WTC11 (cell line): ENCODE data around the gene WDR83. TPM values are rescaled to one million over a fixed set of nuclear protein-coding genes. Genes with fewer than 3 reads are reported as not detected.

Experiments used
- ATAC-seq: fragments of 200-7000 bp; cut with Tn5 transposase; 2 replicates; pipeline ENCODE4 v1.10.0; 2021; ENCODE audit warnings: mild to moderate bottlenecking, moderate library complexity
- CTCF ChIA-PET: fragments of 300-600 bp; sonication (Branson Sonifier 250); formaldehyde crosslinking; loops from one replicate; lab custom pipeline; 2021; ENCODE audit warnings: antibody characterized with exemption; lab: Charles Lee
- POLR2A ChIA-PET: fragments of 350-600 bp; sonication (Branson Sonifier 250); formaldehyde crosslinking; loops from one replicate; lab custom pipeline; 2021; ENCODE audit warnings: antibody characterized with exemption; lab: Charles Lee
- DNase-seq: peaks from one replicate; pipeline ENCODE4 v3.0.0; 2021; ENCODE audit warnings: low spot score
- H3K27ac Mint-ChIP-seq: 2 replicates; pipeline ENCODE4 v1.8.0; 2021; ENCODE audit warnings: mixed read lengths
- H3K27me3 Mint-ChIP-seq: 2 replicates; pipeline ENCODE4 v1.8.0; 2021; ENCODE audit warnings: low read depth, mild to moderate bottlenecking, moderate library complexity, mixed read lengths
- H3K36me3 Mint-ChIP-seq: 2 replicates; pipeline ENCODE4 v1.8.0; 2021; ENCODE audit warnings: mixed read lengths
- H3K4me1 Mint-ChIP-seq: 2 replicates; pipeline ENCODE4 v1.8.0; 2022; ENCODE audit warnings: mixed read lengths
- H3K4me3 Mint-ChIP-seq: 2 replicates; pipeline ENCODE4 v1.8.0; 2021; ENCODE audit warnings: mild to moderate bottlenecking, moderate library complexity, mixed read lengths
- H3K9me3 Mint-ChIP-seq: 2 replicates; pipeline ENCODE4 v1.8.0; 2021; ENCODE audit warnings: mixed read lengths
- CBFB ChIP-seq: sonication (generic); formaldehyde crosslinking; IDR thresholded peaks from 2 replicates; pipeline ENCODE4 v1.8.1; 2022; ENCODE audit warnings: mild to moderate bottlenecking, low read depth, missing genetic modification reagents
- JAZF1 ChIP-seq: fragments of 250-450 bp; sonication (Bioruptor Pico); IDR thresholded peaks from 2 replicates; pipeline ENCODE4 v1.9.0; 2021; ENCODE audit warnings: moderate library complexity, mild to moderate bottlenecking, inconsistent platforms
- NFYB ChIP-seq: sonication (generic); formaldehyde crosslinking; conservative IDR thresholded peaks from 2 replicates; pipeline ENCODE4 v1.8.0; 2022; ENCODE audit warnings: low read depth, missing genetic modification reagents
- NR2C2 ChIP-seq: sonication (generic); formaldehyde crosslinking; IDR thresholded peaks from 2 replicates; pipeline ENCODE4 v1.8.0; 2022; ENCODE audit warnings: mild to moderate bottlenecking, missing genetic modification reagents
- NR3C1 ChIP-seq: sonication (generic); formaldehyde crosslinking; conservative IDR thresholded peaks from 2 replicates; pipeline ENCODE4 v1.8.1; 2023; ENCODE audit warnings: low read depth, mild to moderate bottlenecking, missing genetic modification reagents
- PRRX2 ChIP-seq: fragments of 250-450 bp; sonication (Bioruptor Pico); IDR thresholded peaks from 2 replicates; pipeline ENCODE4 v1.8.0; 2021; ENCODE audit warnings: mild to moderate bottlenecking
- RORB ChIP-seq: fragments of 250-450 bp; sonication (Bioruptor Pico); IDR thresholded peaks from 2 replicates; pipeline ENCODE4 v1.9.0; 2021; ENCODE audit warnings: mild to moderate bottlenecking
- ZNF121 ChIP-seq: sonication (generic); formaldehyde crosslinking; IDR thresholded peaks from 2 replicates; pipeline ENCODE4 v1.8.0; 2023; ENCODE audit warnings: missing genetic modification reagents
- total RNA-seq: library from RNA; stranded (reverse); gene quantifications from 3 replicates; pipeline ENCODE4 v1.2.3, GENCODE V29; 2021
- TF ChIP-seq, protein P1 (sequence below): sonication (generic); formaldehyde crosslinking; IDR thresholded peaks from 2 replicates; pipeline ENCODE4 v1.8.1; 2023; ENCODE audit warnings: mild to moderate bottlenecking, moderate library complexity, missing genetic modification reagents
- TF ChIP-seq, protein P2 (sequence below): sonication (generic); formaldehyde crosslinking; IDR thresholded peaks from 2 replicates; pipeline ENCODE4 v1.8.1; 2023; ENCODE audit warnings: mild to moderate bottlenecking, missing genetic modification reagents
- TF ChIP-seq, protein P3 (sequence below): fragments of 250-450 bp; sonication (Bioruptor Pico); IDR thresholded peaks from 2 replicates; pipeline ENCODE4 v1.9.0; 2021; ENCODE audit warnings: mild to moderate bottlenecking
- TF ChIP-seq, protein P4 (sequence below): sonication (generic); formaldehyde crosslinking; IDR thresholded peaks from 2 replicates; pipeline ENCODE4 v1.8.1; 2023; ENCODE audit warnings: mild to moderate bottlenecking, missing genetic modification reagents, moderate library complexity
- TF ChIP-seq, protein P5 (sequence below): sonication (generic); formaldehyde crosslinking; IDR thresholded peaks from 2 replicates; pipeline ENCODE4 v1.8.0; 2023; ENCODE audit warnings: missing genetic modification reagents, mild to moderate bottlenecking, borderline replicate concordance
- TF ChIP-seq, protein P6 (sequence below): sonication (generic); formaldehyde crosslinking; IDR thresholded peaks from 2 replicates; pipeline ENCODE4 v1.8.1; 2022; ENCODE audit warnings: missing genetic modification reagents, borderline replicate concordance
- TF ChIP-seq, protein P7 (sequence below): fragments of 250-450 bp; sonication (Bioruptor Pico); IDR thresholded peaks from 2 replicates; pipeline ENCODE4 v2.1.2; 2022; ENCODE audit warnings: mild to moderate bottlenecking, moderate library complexity
- TF ChIP-seq, protein P8 (sequence below): sonication (generic); formaldehyde crosslinking; IDR thresholded peaks from 2 replicates; pipeline ENCODE4 v1.8.1; 2023; ENCODE audit warnings: mild to moderate bottlenecking, missing genetic modification reagents, moderate library complexity
- TF ChIP-seq, protein P9 (sequence below): sonication (generic); formaldehyde crosslinking; IDR thresholded peaks from 2 replicates; pipeline ENCODE4 v1.8.0; 2022; ENCODE audit warnings: mild to moderate bottlenecking, missing genetic modification reagents

WDR83 gene
- total RNA-seq, 1 experiment from 2014 or later, result 21.8 TPM

DNA sequence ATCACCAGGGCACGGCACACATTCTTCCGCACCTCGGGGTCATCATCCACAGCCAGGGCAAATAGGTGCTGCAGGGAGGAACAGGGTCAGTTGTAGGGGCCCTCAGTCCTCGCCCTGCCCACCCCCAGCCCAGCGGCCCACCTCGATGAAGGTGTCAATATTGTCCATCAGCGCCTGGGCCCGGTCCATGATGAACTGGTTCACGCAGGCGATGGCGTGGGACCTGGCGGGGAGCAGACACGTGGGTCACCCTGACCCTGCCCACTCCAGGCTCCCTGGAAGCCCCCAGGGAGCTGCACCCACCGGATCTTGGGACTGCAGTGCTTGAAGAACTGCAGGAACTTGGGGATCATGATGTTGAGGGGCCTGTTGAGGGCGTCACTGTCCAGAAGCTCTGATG is 48.5 kb downstream of the WDR83 start (continued):
- TF ChIP-seq, protein P1, sequence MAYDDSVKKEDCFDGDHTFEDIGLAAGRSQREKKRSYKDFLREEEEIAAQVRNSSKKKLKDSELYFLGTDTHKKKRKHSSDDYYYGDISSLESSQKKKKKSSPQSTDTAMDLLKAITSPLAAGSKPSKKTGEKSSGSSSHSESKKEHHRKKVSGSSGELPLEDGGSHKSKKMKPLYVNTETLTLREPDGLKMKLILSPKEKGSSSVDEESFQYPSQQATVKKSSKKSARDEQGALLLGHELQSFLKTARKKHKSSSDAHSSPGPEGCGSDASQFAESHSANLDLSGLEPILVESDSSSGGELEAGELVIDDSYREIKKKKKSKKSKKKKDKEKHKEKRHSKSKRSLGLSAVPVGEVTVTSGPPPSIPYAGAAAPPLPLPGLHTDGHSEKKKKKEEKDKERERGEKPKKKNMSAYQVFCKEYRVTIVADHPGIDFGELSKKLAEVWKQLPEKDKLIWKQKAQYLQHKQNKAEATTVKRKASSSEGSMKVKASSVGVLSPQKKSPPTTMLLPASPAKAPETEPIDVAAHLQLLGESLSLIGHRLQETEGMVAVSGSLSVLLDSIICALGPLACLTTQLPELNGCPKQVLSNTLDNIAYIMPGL (CRISPR knock-in tag), result no peak
- TF ChIP-seq CBFB (CRISPR knock-in tag) (no peak), PRRX2 (CRISPR knock-in tag) (no peak), NFYB (no peak), RORB (no peak), NR2C2 (no peak), NR3C1 (CRISPR knock-in tag) (no peak), JAZF1 (no peak)
- TF ChIP-seq, protein P2, sequence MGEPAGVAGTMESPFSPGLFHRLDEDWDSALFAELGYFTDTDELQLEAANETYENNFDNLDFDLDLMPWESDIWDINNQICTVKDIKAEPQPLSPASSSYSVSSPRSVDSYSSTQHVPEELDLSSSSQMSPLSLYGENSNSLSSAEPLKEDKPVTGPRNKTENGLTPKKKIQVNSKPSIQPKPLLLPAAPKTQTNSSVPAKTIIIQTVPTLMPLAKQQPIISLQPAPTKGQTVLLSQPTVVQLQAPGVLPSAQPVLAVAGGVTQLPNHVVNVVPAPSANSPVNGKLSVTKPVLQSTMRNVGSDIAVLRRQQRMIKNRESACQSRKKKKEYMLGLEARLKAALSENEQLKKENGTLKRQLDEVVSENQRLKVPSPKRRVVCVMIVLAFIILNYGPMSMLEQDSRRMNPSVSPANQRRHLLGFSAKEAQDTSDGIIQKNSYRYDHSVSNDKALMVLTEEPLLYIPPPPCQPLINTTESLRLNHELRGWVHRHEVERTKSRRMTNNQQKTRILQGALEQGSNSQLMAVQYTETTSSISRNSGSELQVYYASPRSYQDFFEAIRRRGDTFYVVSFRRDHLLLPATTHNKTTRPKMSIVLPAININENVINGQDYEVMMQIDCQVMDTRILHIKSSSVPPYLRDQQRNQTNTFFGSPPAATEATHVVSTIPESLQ (CRISPR knock-in tag), result no peak
- TF ChIP-seq, protein P3, sequence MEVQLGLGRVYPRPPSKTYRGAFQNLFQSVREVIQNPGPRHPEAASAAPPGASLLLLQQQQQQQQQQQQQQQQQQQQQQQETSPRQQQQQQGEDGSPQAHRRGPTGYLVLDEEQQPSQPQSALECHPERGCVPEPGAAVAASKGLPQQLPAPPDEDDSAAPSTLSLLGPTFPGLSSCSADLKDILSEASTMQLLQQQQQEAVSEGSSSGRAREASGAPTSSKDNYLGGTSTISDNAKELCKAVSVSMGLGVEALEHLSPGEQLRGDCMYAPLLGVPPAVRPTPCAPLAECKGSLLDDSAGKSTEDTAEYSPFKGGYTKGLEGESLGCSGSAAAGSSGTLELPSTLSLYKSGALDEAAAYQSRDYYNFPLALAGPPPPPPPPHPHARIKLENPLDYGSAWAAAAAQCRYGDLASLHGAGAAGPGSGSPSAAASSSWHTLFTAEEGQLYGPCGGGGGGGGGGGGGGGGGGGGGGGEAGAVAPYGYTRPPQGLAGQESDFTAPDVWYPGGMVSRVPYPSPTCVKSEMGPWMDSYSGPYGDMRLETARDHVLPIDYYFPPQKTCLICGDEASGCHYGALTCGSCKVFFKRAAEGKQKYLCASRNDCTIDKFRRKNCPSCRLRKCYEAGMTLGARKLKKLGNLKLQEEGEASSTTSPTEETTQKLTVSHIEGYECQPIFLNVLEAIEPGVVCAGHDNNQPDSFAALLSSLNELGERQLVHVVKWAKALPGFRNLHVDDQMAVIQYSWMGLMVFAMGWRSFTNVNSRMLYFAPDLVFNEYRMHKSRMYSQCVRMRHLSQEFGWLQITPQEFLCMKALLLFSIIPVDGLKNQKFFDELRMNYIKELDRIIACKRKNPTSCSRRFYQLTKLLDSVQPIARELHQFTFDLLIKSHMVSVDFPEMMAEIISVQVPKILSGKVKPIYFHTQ (CRISPR knock-in tag), result no peak
- TF ChIP-seq, protein P4, sequence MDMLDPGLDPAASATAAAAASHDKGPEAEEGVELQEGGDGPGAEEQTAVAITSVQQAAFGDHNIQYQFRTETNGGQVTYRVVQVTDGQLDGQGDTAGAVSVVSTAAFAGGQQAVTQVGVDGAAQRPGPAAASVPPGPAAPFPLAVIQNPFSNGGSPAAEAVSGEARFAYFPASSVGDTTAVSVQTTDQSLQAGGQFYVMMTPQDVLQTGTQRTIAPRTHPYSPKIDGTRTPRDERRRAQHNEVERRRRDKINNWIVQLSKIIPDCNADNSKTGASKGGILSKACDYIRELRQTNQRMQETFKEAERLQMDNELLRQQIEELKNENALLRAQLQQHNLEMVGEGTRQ, result no peak
- TF ChIP-seq, protein P5, sequence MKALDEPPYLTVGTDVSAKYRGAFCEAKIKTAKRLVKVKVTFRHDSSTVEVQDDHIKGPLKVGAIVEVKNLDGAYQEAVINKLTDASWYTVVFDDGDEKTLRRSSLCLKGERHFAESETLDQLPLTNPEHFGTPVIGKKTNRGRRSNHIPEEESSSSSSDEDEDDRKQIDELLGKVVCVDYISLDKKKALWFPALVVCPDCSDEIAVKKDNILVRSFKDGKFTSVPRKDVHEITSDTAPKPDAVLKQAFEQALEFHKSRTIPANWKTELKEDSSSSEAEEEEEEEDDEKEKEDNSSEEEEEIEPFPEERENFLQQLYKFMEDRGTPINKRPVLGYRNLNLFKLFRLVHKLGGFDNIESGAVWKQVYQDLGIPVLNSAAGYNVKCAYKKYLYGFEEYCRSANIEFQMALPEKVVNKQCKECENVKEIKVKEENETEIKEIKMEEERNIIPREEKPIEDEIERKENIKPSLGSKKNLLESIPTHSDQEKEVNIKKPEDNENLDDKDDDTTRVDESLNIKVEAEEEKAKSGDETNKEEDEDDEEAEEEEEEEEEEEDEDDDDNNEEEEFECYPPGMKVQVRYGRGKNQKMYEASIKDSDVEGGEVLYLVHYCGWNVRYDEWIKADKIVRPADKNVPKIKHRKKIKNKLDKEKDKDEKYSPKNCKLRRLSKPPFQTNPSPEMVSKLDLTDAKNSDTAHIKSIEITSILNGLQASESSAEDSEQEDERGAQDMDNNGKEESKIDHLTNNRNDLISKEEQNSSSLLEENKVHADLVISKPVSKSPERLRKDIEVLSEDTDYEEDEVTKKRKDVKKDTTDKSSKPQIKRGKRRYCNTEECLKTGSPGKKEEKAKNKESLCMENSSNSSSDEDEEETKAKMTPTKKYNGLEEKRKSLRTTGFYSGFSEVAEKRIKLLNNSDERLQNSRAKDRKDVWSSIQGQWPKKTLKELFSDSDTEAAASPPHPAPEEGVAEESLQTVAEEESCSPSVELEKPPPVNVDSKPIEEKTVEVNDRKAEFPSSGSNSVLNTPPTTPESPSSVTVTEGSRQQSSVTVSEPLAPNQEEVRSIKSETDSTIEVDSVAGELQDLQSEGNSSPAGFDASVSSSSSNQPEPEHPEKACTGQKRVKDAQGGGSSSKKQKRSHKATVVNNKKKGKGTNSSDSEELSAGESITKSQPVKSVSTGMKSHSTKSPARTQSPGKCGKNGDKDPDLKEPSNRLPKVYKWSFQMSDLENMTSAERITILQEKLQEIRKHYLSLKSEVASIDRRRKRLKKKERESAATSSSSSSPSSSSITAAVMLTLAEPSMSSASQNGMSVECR, result no peak
- TF ChIP-seq, protein P6, sequence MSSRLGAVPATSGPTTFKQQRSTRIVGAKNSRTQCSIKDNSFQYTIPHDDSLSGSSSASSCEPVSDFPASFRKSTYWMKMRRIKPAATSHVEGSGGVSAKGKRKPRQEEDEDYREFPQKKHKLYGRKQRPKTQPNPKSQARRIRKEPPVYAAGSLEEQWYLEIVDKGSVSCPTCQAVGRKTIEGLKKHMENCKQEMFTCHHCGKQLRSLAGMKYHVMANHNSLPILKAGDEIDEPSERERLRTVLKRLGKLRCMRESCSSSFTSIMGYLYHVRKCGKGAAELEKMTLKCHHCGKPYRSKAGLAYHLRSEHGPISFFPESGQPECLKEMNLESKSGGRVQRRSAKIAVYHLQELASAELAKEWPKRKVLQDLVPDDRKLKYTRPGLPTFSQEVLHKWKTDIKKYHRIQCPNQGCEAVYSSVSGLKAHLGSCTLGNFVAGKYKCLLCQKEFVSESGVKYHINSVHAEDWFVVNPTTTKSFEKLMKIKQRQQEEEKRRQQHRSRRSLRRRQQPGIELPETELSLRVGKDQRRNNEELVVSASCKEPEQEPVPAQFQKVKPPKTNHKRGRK (CRISPR knock-in tag), result no peak

DNA sequence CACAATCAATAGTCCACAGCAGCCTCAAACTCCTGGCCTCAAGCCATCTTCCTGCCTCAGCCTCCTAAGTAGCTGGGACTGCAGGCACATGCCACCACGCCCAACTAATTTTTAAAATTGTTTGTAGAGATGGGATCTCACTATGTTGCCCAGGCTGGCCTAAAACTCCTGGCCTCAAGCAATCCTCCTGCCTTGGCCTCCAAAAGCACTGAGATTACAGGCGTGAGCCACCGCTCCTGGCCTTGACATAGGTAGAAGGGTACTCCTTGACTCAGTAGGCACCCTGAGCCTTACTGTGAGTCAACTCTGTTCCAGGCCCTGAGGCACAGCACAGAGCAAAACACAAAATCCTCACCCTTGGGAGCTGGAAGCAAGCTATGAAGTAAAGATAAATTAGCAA is 49.3 kb downstream of the WDR83 start:
- DNase-seq (no peak), ATAC-seq (no peak)
- ChIA-PET POLR2A (no interaction called here), CTCF (interaction anchor here (0.9 to 3.1 kb wide), 3 partner anchors 42 to 132 kb away, joined by 3 to 17 read pairs (median 6); no protein-coding TSS in a partner anchor)
- Mint-ChIP-seq H3K9me3 (no peaks in the 10 kb centered on the region), H3K4me1 (peaks cover 6% of the 10 kb centered on the region), H3K27me3 (no peaks in the 10 kb centered on the region), H3K4me3 (no peak overlapping the region), H3K36me3 (peaks cover 51% of the 10 kb centered on the region), H3K27ac (no peak overlapping the region)
- peak; percentile 79; the same call in 1 of the 2 replicates for TF ChIP-seq ZNF121
- TF ChIP-seq, protein P7, sequence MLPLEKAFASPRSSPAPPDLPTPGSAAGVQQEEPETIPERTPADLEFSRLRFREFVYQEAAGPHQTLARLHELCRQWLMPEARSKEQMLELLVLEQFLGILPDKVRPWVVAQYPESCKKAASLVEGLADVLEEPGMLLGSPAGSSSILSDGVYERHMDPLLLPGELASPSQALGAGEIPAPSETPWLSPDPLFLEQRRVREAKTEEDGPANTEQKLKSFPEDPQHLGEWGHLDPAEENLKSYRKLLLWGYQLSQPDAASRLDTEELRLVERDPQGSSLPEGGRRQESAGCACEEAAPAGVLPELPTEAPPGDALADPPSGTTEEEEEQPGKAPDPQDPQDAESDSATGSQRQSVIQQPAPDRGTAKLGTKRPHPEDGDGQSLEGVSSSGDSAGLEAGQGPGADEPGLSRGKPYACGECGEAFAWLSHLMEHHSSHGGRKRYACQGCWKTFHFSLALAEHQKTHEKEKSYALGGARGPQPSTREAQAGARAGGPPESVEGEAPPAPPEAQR (CRISPR knock-in tag), result no peak
- TF ChIP-seq, protein P8, sequence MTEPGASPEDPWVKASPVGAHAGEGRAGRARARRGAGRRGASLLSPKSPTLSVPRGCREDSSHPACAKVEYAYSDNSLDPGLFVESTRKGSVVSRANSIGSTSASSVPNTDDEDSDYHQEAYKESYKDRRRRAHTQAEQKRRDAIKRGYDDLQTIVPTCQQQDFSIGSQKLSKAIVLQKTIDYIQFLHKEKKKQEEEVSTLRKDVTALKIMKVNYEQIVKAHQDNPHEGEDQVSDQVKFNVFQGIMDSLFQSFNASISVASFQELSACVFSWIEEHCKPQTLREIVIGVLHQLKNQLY (CRISPR knock-in tag), result no peak
- no peak for TF ChIP-seq PRRX2 (CRISPR knock-in tag)
- TF ChIP-seq, protein P9, sequence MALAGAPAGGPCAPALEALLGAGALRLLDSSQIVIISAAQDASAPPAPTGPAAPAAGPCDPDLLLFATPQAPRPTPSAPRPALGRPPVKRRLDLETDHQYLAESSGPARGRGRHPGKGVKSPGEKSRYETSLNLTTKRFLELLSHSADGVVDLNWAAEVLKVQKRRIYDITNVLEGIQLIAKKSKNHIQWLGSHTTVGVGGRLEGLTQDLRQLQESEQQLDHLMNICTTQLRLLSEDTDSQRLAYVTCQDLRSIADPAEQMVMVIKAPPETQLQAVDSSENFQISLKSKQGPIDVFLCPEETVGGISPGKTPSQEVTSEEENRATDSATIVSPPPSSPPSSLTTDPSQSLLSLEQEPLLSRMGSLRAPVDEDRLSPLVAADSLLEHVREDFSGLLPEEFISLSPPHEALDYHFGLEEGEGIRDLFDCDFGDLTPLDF, result no peak
- TF ChIP-seq, protein P2 (CRISPR knock-in tag), result no peak
